Nephron (organoid): Measurements from ENCODE around the gene ENGASE.

ENCODE experiments used
- H3K27ac Mint-ChIP-seq, 3 experiments: 2 replicates each; pipeline ENCODE4 v1.8.0; 2020; ENCODE audit warnings: mixed read lengths in 3 of 3, mild to moderate bottlenecking in 2 of 3, moderate library complexity in 1 of 3
- H3K27me3 Mint-ChIP-seq: 2 replicates; pipeline ENCODE4 v1.8.0; 2021; ENCODE audit warnings: low read depth, mild to moderate bottlenecking, moderate library complexity, mixed read lengths
- H3K36me3 Mint-ChIP-seq: 2 replicates; pipeline ENCODE4 v1.8.0; 2020; ENCODE audit warnings: low read depth, mixed read lengths
- H3K4me1 Mint-ChIP-seq: 2 replicates; pipeline ENCODE4 v1.8.0; 2020; ENCODE audit warnings: mixed read lengths
- H3K4me3 Mint-ChIP-seq, 3 experiments: 2 replicates each; pipeline ENCODE4 v1.8.0; 2020; ENCODE audit warnings: mild to moderate bottlenecking in 3 of 3, mixed read lengths in 3 of 3, moderate library complexity in 2 of 3
- H3K9me3 Mint-ChIP-seq: 2 replicates; pipeline ENCODE4 v1.8.0; 2020; ENCODE audit warnings: mixed read lengths
- TF ChIP-seq, protein P1 (sequence below), 3 experiments: fragments of 200-600 bp; sonication (generic); IDR thresholded peaks; one replicate each; pipeline ENCODE4 v1.5.0; 2021; ENCODE audit warnings: antibody characterized with exemption in 3 of 3; ENCODE audit not compliant: unreplicated experiment in 3 of 3

ENGASE gene, protein sequence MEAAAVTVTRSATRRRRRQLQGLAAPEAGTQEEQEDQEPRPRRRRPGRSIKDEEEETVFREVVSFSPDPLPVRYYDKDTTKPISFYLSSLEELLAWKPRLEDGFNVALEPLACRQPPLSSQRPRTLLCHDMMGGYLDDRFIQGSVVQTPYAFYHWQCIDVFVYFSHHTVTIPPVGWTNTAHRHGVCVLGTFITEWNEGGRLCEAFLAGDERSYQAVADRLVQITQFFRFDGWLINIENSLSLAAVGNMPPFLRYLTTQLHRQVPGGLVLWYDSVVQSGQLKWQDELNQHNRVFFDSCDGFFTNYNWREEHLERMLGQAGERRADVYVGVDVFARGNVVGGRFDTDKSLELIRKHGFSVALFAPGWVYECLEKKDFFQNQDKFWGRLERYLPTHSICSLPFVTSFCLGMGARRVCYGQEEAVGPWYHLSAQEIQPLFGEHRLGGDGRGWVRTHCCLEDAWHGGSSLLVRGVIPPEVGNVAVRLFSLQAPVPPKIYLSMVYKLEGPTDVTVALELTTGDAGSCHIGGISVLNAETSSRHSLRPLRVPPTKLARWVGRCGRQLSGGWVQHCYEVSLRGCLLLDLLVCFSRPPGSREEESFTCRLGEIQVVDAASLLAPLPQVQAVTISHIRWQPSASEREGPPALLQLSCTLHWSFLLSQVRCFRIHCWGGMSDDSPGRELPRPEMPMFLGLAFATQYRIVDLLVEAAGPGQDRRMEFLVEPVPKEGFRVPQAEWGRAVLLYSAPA

GRCh38 chr17:79074649-79075445 is at the start of gene ENGASE:
Gene ENGASE, plus strand, starts transcription at chr17:79074824. Its CDS starts 121 bp downstream, at chr17:79074945.
- Mint-ChIP-seq H3K4me1 (peaks cover 8% of the 10 kb centered on the region), H3K36me3 (peaks cover 12% of the 10 kb centered on the region), H3K27me3 (peaks cover 10% of the 10 kb centered on the region), H3K9me3 (no peaks in the 10 kb centered on the region), H3K27ac (peak within 1 kb of the TSS in 1 of 3 experiments; percentile 63), H3K4me3 (peak within 1 kb of the TSS; percentile 88 to 89 (median 89))
- TF ChIP-seq, protein P1, sequence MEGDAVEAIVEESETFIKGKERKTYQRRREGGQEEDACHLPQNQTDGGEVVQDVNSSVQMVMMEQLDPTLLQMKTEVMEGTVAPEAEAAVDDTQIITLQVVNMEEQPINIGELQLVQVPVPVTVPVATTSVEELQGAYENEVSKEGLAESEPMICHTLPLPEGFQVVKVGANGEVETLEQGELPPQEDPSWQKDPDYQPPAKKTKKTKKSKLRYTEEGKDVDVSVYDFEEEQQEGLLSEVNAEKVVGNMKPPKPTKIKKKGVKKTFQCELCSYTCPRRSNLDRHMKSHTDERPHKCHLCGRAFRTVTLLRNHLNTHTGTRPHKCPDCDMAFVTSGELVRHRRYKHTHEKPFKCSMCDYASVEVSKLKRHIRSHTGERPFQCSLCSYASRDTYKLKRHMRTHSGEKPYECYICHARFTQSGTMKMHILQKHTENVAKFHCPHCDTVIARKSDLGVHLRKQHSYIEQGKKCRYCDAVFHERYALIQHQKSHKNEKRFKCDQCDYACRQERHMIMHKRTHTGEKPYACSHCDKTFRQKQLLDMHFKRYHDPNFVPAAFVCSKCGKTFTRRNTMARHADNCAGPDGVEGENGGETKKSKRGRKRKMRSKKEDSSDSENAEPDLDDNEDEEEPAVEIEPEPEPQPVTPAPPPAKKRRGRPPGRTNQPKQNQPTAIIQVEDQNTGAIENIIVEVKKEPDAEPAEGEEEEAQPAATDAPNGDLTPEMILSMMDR (IDR thresholded peaks at IDR 0.05; ENCODE audit: unreplicated experiment in 3 of 3), result no peak

GRCh38 chr17:79024901-79025737 is 49.5 kb upstream of the ENGASE start:
- peak overlapping the region; percentile 77 to 91 (median 80) for H3K4me3 Mint-ChIP-seq
- H3K9me3 Mint-ChIP-seq, result no peaks in the 10 kb centered on the region
- H3K4me1 Mint-ChIP-seq, result peaks cover 17% of the 10 kb centered on the region
- no peaks in the 10 kb centered on the region for H3K36me3 Mint-ChIP-seq
- TF ChIP-seq, protein P1 (IDR thresholded peaks at IDR 0.05; ENCODE audit: unreplicated experiment in 3 of 3), result no peak
- H3K27ac Mint-ChIP-seq, result peak overlapping the region in 1 of 3 experiments; percentile 33
- peaks cover 98% of the 10 kb centered on the region for H3K27me3 Mint-ChIP-seq

DNA sequence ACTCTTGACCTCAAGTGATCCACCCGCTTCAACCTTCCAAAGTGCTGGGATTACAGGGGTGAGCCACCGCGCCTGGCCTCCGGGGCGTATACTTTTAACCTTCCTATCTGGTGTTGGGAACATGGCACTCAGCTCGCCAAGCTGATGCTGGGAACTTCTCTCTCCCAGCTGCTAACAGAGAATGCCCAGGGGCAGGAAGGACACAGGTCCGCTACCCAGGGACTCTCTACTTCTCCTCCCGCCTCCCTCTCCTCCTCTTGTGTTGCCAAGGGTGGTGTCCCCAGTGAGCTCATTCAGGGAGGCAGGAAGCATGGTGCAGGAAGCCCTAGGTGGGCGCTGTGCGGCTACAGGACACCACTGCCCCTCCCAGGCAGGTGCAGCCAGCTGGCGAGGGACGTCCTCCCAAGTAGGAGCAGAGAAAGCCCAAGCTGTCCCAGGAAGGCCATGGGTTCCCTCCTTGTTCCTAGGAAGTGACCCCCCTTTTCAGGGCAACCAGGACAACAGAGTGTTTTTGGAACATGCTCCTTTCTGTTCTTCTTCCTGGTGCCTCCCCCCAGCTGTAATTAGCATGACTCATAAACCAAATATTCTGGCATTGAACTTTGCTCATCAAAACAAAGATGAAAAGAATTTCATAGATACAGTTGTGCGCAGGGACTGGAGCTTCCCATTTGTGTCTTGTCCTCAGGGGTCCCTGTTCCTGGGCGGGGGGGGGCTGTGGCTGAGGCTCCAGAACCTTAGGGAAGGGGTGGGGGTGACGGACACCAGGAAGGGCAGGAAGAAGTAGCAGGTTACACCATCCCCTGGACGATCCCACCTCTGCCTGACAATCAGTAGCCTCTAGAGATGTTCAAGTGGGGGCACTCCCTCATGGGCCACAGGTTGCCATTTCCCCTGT is 48.0 kb upstream of the ENGASE start:
- peaks cover 17% of the 10 kb centered on the region for H3K4me1 Mint-ChIP-seq
- H3K36me3 Mint-ChIP-seq, result no peaks in the 10 kb centered on the region
- peak overlapping the region; percentile 46 to 70 (median 58) for H3K4me3 Mint-ChIP-seq
- TF ChIP-seq, protein P1 (IDR thresholded peaks at IDR 0.05; ENCODE audit: unreplicated experiment in 3 of 3), result no peak
- peak overlapping the region in 2 of 3 experiments; percentile 42 to 55 for H3K27ac Mint-ChIP-seq
- no peaks in the 10 kb centered on the region for H3K9me3 Mint-ChIP-seq
- peaks cover 95% of the 10 kb centered on the region for H3K27me3 Mint-ChIP-seq

GRCh38 chr17:79027274-79027924 is 47.2 kb upstream of the ENGASE start:
- no peaks in the 10 kb centered on the region for H3K36me3 Mint-ChIP-seq
- H3K4me3 Mint-ChIP-seq, result peak overlapping the region in 2 of 3 experiments; percentile 29 to 70
- H3K9me3 Mint-ChIP-seq, result no peaks in the 10 kb centered on the region
- TF ChIP-seq, protein P1 (IDR thresholded peaks at IDR 0.05; ENCODE audit: unreplicated experiment in 3 of 3), result no peak
- peak overlapping the region in 2 of 3 experiments; percentile 41 to 55 for H3K27ac Mint-ChIP-seq
- peaks cover 95% of the 10 kb centered on the region for H3K27me3 Mint-ChIP-seq
- H3K4me1 Mint-ChIP-seq, result peaks cover 17% of the 10 kb centered on the region
